Measurements from ENCODE around the gene SERAC1.

SERAC1 gene

GRCh38 chr6:158061709-158062461, 106.2 kb downstream of the SERAC1 start:
- TF ChIP-seq CTCF (IDR thresholded peaks at IDR 0.05; ENCODE audit: extremely low read depth, missing control alignments) = no peak
- DNase-seq (ENCODE audit: low spot score) = no peak

GRCh38 chr6:158061361-158061708, 106.7 kb downstream of the SERAC1 start:
- no peak for DNase-seq (ENCODE audit: low spot score)
- TF ChIP-seq CTCF (IDR thresholded peaks at IDR 0.05; ENCODE audit: extremely low read depth, missing control alignments) = no peak

GRCh38 chr6:158060455-158061360, 107.4 kb downstream of the SERAC1 start:
- DNase-seq (ENCODE audit: low spot score) = no peak

More at GRCh38 chr6:158060455-158061360, 107.4 kb downstream of the SERAC1 start:
- no peak for TF ChIP-seq CTCF (IDR thresholded peaks at IDR 0.05; ENCODE audit: extremely low read depth, missing control alignments)
